Duodenal mucosa (tissue), 2 donors: ENCODE data around the gene STOX2.

ENCODE experiments used
- H3K27ac ChIP-seq: one replicate; pipeline ENCODE4 v1.7.0; 2013; ENCODE audit warnings: low read depth, low read length
- H3K27me3 ChIP-seq, 2 donors: one replicate each; pipeline ENCODE4 v1.7.0; 2013; ENCODE audit warnings: low read length in 2 of 2, control low read depth in 1 of 2; ENCODE audit not compliant: insufficient read depth in 2 of 2, control insufficient read depth in 1 of 2
- H3K36me3 ChIP-seq, 2 donors: one replicate each; pipeline ENCODE4 v1.7.0; 2013; ENCODE audit warnings: low read length in 2 of 2, control low read depth in 1 of 2; ENCODE audit not compliant: insufficient read depth in 2 of 2, control insufficient read depth in 1 of 2
- H3K4me1 ChIP-seq, 2 donors: one replicate each; pipeline ENCODE4 v1.7.0; 2013; ENCODE audit warnings: low read length in 2 of 2, control low read depth in 1 of 2; ENCODE audit not compliant: insufficient read depth in 2 of 2, control insufficient read depth in 1 of 2
- H3K4me3 ChIP-seq, 2 donors: one replicate each; pipeline ENCODE4 v1.7.0; 2013; ENCODE audit warnings: low read length in 2 of 2, low read depth in 1 of 2
- H3K9ac ChIP-seq, 2 donors: one replicate each; pipeline ENCODE4 v1.7.0; 2013; ENCODE audit warnings: low read length in 2 of 2, low read depth in 1 of 2
- H3K9me3 ChIP-seq, 2 donors: one replicate each; pipeline ENCODE4 v1.7.0; 2013; ENCODE audit warnings: low read length in 2 of 2, control low read depth in 1 of 2; ENCODE audit not compliant: control insufficient read depth in 1 of 2

The STOX2 gene

GRCh38 chr4:183905081-183905592, at the start of gene STOX2:
STOX2 (plus strand) TSS chr4:183905307; CDS start chr4:183906791, 1,484 bp downstream.
- Histone ChIP-seq H3K27me3 (peaks cover 15 to 19% of the 10 kb centered on the region in 2 donors), H3K36me3 (no peaks in the 10 kb centered on the region), H3K4me3 (peak within 1 kb of the TSS; percentile 69 to 74), H3K9me3 (peaks cover 0 to under 1% of the 10 kb centered on the region in 2 donors), H3K9ac (peak within 1 kb of the TSS in 1 of 2 donors; percentile 14), H3K27ac (no peak within 1 kb of the TSS), H3K4me1 (peaks cover 0 to 2% of the 10 kb centered on the region in 2 donors)

- H3K9me3 ChIP-seq, result no peaks in the 10 kb centered on the region
- H3K27me3 ChIP-seq, result no peaks in the 10 kb centered on the region
- no peaks in the 10 kb centered on the region for H3K36me3 ChIP-seq
- H3K9ac ChIP-seq, result no peak overlapping the region
- H3K4me3 ChIP-seq, result no peak overlapping the region
- no peaks in the 10 kb centered on the region for H3K4me1 ChIP-seq
- H3K27ac ChIP-seq, result no peak overlapping the region
Measured at GRCh38 chr4:183855323-183856190, 49.5 kb upstream of the STOX2 start.

GRCh38 chr4:183857040-183857439, 48.1 kb upstream of the STOX2 start:
- no peaks in the 10 kb centered on the region for H3K27me3 ChIP-seq
- H3K4me3 ChIP-seq, result no peak overlapping the region
- no peaks in the 10 kb centered on the region for H3K36me3 ChIP-seq
- no peak overlapping the region for H3K27ac ChIP-seq
- no peaks in the 10 kb centered on the region for H3K9me3 ChIP-seq
- H3K9ac ChIP-seq, result no peak overlapping the region
- no peaks in the 10 kb centered on the region for H3K4me1 ChIP-seq

GRCh38 chr4:183858011-183858615, 47.0 kb upstream of the STOX2 start:
- Histone ChIP-seq H3K27ac (no peak overlapping the region), H3K36me3 (no peaks in the 10 kb centered on the region)

GRCh38 chr4:183860119-183860518, 45.0 kb upstream of the STOX2 start:
- Histone ChIP-seq H3K27ac (no peak overlapping the region), H3K27me3 (no peaks in the 10 kb centered on the region), H3K36me3 (no peaks in the 10 kb centered on the region)

More at GRCh38 chr4:183858011-183858615, 47.0 kb upstream of the STOX2 start:
- no peaks in the 10 kb centered on the region for H3K9me3 ChIP-seq
- H3K4me3 ChIP-seq, result no peak overlapping the region
- no peak overlapping the region for H3K9ac ChIP-seq
- no peaks in the 10 kb centered on the region for H3K27me3 ChIP-seq
- peaks cover 0 to 3% of the 10 kb centered on the region in 2 donors for H3K4me1 ChIP-seq

GRCh38 chr4:183860731-183861130, 44.4 kb upstream of the STOX2 start:
- no peak overlapping the region for H3K9ac ChIP-seq
- H3K9me3 ChIP-seq, result no peaks in the 10 kb centered on the region
- no peaks in the 10 kb centered on the region for H3K27me3 ChIP-seq
- peaks cover 0 to 6% of the 10 kb centered on the region in 2 donors for H3K4me1 ChIP-seq
- H3K27ac ChIP-seq, result no peak overlapping the region
- H3K4me3 ChIP-seq, result no peak overlapping the region
- H3K36me3 ChIP-seq, result no peaks in the 10 kb centered on the region

More at GRCh38 chr4:183860119-183860518, 45.0 kb upstream of the STOX2 start:
- no peak overlapping the region for H3K9ac ChIP-seq
- H3K4me1 ChIP-seq, result peaks cover 0 to 6% of the 10 kb centered on the region in 2 donors
- no peaks in the 10 kb centered on the region for H3K9me3 ChIP-seq
- H3K4me3 ChIP-seq, result no peak overlapping the region

- no peak overlapping the region for H3K4me3 ChIP-seq
- H3K27ac ChIP-seq, result no peak overlapping the region
Measured at GRCh38 chr4:183861426-183861825, 43.7 kb upstream of the STOX2 start.

GRCh38 chr4:183863155-183863825, 41.8 kb upstream of the STOX2 start:
- Histone ChIP-seq H3K4me3 (no peak overlapping the region), H3K27me3 (no peaks in the 10 kb centered on the region), H3K36me3 (no peaks in the 10 kb centered on the region), H3K9me3 (no peaks in the 10 kb centered on the region), H3K27ac (no peak overlapping the region), H3K4me1 (peaks cover 0 to 6% of the 10 kb centered on the region in 2 donors), H3K9ac (no peak overlapping the region)

More at GRCh38 chr4:183861426-183861825, 43.7 kb upstream of the STOX2 start:
- no peak overlapping the region for H3K9ac ChIP-seq
- no peaks in the 10 kb centered on the region for H3K27me3 ChIP-seq
- H3K36me3 ChIP-seq, result no peaks in the 10 kb centered on the region
- no peaks in the 10 kb centered on the region for H3K9me3 ChIP-seq
- peaks cover 0 to 6% of the 10 kb centered on the region in 2 donors for H3K4me1 ChIP-seq

GRCh38 chr4:183867247-183867646, 37.9 kb upstream of the STOX2 start:
- Histone ChIP-seq H3K27ac (no peak overlapping the region), H3K9ac (no peak overlapping the region), H3K36me3 (no peaks in the 10 kb centered on the region), H3K4me1 (peaks cover 0 to 6% of the 10 kb centered on the region in 2 donors), H3K9me3 (no peaks in the 10 kb centered on the region), H3K27me3 (no peaks in the 10 kb centered on the region), H3K4me3 (no peak overlapping the region)
